Caco-2 (cell line): ENCODE measurements around the gene MORN5. TPM values are rescaled to one million over a fixed set of nuclear protein-coding genes. Genes with fewer than 3 reads are reported as not detected.

Experiments used
- BruUV-seq: library from RNA; stranded (reverse); fragments of 400-500 nt; replicated peaks from 2 replicates; lab custom pipeline; 2021; lab: Mats Ljungman, UMichigan
- CTCF ChIA-PET: fragments of 300-600 bp; sonication (Branson Sonifier 250); formaldehyde crosslinking; loops from one replicate; lab custom pipeline; 2022; ENCODE audit warnings: antibody characterized with exemption; lab: Charles Lee
- POLR2A ChIA-PET: fragments of 300-600 bp; sonication (Branson Sonifier 250); formaldehyde crosslinking; loops from one replicate; lab custom pipeline; 2022; ENCODE audit warnings: antibody characterized with exemption; lab: Charles Lee
- DNase-seq, 2 experiments: peaks; one replicate each; pipeline versions ENCODE4 v3.0.0 to v3.0.0-alpha.2; 2020 to 2022
- H3K27me3 ChIP-seq: replicated peaks from 2 replicates; pipeline ENCODE4 v1.6.0; 2011; ENCODE audit warnings: low read length; ENCODE audit not compliant: control insufficient read depth, insufficient read depth
- H3K36me3 ChIP-seq: 2 replicates; pipeline ENCODE4 v1.5.1; 2011; ENCODE audit warnings: low read length; ENCODE audit not compliant: control insufficient read depth, insufficient read depth
- H3K4me1 ChIP-seq: fragments of 250-450 bp; sonication (Bioruptor Pico); 2 replicates; pipeline ENCODE4 v1.5.1; 2020; ENCODE audit warnings: mild to moderate bottlenecking
- H3K4me3 ChIP-seq: 2 replicates; pipeline ENCODE4 v1.5.1; 2011; ENCODE audit warnings: low read depth, mild to moderate bottlenecking, control low read depth, low read length
- H3K9me3 ChIP-seq: fragments of 250-450 bp; sonication (Bioruptor Pico); 2 replicates; pipeline ENCODE4 v1.5.1; 2020; ENCODE audit warnings: mild to moderate bottlenecking, moderate library complexity
- H3K27ac Mint-ChIP-seq: one replicate; pipeline ENCODE4 v1.8.0; 2022; ENCODE audit warnings: mixed read lengths; ENCODE audit not compliant: unreplicated experiment
- H3K27me3 Mint-ChIP-seq: one replicate; pipeline ENCODE4 v1.8.0; 2022; ENCODE audit warnings: mixed read lengths; ENCODE audit not compliant: insufficient read depth, unreplicated experiment
- H3K36me3 Mint-ChIP-seq: one replicate; pipeline ENCODE4 v1.8.0; 2022; ENCODE audit warnings: mild to moderate bottlenecking, mixed read lengths; ENCODE audit not compliant: insufficient read depth, unreplicated experiment
- H3K4me1 Mint-ChIP-seq: one replicate; pipeline ENCODE4 v1.8.0; 2022; ENCODE audit warnings: low read depth, mixed read lengths; ENCODE audit not compliant: unreplicated experiment
- H3K4me3 Mint-ChIP-seq: one replicate; pipeline ENCODE4 v1.8.0; 2022; ENCODE audit warnings: mild to moderate bottlenecking, moderate library complexity, mixed read lengths; ENCODE audit not compliant: unreplicated experiment
- H3K9me3 Mint-ChIP-seq: one replicate; pipeline ENCODE4 v1.8.0; 2022; ENCODE audit warnings: mixed read lengths; ENCODE audit not compliant: unreplicated experiment
- intact Hi-C: fragments of 100-400 bp; cut with micrococcal nuclease; formaldehyde crosslinking; loops from one replicate; pipeline ENCODE4 v1.10.0; 2022; ENCODE audit not compliant: unreplicated experiment
- total RNA-seq: library from RNA; stranded (reverse); gene quantifications from 2 replicates; pipeline ENCODE4 v1.2.3, GENCODE V29; 2022
- TF ChIP-seq, protein P1 (sequence below), 2 experiments: fragments of 200-600 bp in 1 of 2; IDR thresholded peaks; 1 replicate in 1 of 2; 2 replicates in 1 of 2; pipeline versions ENCODE4 v1.5.1 to v1.8.0; 2011 to 2022; ENCODE audit warnings: antibody characterized with exemption in 1 of 2, control low read depth in 1 of 2, inconsistent platforms in 1 of 2, low read depth in 1 of 2, low read length in 1 of 2, mild to moderate bottlenecking in 1 of 2, moderate library complexity in 1 of 2; ENCODE audit not compliant: insufficient read depth in 1 of 2, severe bottlenecking in 1 of 2, unreplicated experiment in 1 of 2

Gene MORN5
- total RNA-seq, 1 experiment from 2014 or later = not detected

DNA sequence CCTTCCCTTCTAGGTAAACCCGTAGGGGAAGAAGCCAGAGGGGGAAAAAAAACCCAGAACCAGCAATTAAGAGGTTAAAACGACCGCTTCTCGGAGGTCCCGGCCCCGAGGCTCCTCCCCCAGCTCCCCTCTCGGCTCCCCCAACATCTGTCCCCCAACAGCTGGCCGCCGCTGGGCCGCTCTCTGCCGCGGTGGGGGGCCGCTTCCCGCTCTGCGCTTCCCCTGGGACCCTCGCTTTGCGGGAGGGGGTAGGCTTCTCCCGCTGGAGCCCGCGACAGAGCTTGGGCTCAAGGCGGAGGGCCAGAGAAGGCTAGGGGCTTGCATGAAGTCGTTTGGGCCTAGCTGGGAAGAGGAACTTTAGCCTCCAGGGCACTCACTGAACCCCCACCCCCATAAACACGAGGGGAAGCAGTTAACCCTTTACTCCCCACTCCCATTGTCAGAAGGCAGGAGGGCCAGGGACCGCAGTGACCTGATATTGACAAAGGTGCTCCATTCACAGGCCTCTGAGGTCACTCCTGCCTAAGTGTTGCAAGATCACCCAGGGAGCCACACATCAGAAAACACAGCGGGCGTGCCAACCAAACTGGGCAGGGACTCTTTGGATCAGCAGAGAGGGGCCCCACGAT, 61.6 kb downstream of the MORN5 start:
- no peaks in the 10 kb centered on the region for H3K9me3 Mint-ChIP-seq
- no peaks in the 10 kb centered on the region for H3K36me3 ChIP-seq
- intact Hi-C loops = no loop called here
- H3K9me3 ChIP-seq = no peaks in the 10 kb centered on the region
- POLR2A ChIA-PET = no interaction called here
- no peaks in the 10 kb centered on the region for H3K4me1 ChIP-seq
- TF ChIP-seq, protein P1, sequence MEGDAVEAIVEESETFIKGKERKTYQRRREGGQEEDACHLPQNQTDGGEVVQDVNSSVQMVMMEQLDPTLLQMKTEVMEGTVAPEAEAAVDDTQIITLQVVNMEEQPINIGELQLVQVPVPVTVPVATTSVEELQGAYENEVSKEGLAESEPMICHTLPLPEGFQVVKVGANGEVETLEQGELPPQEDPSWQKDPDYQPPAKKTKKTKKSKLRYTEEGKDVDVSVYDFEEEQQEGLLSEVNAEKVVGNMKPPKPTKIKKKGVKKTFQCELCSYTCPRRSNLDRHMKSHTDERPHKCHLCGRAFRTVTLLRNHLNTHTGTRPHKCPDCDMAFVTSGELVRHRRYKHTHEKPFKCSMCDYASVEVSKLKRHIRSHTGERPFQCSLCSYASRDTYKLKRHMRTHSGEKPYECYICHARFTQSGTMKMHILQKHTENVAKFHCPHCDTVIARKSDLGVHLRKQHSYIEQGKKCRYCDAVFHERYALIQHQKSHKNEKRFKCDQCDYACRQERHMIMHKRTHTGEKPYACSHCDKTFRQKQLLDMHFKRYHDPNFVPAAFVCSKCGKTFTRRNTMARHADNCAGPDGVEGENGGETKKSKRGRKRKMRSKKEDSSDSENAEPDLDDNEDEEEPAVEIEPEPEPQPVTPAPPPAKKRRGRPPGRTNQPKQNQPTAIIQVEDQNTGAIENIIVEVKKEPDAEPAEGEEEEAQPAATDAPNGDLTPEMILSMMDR (IDR thresholded peaks at IDR 0.05; ENCODE audit: insufficient read depth in 1 of 2, low read depth in 1 of 2, low read length in 1 of 2, severe bottlenecking in 1 of 2, unreplicated experiment in 1 of 2) = no peak
- H3K4me1 Mint-ChIP-seq = no peaks in the 10 kb centered on the region
- BruUV-seq = no TSS peak
- H3K27ac Mint-ChIP-seq = no peak overlapping the region
- H3K27me3 ChIP-seq = no peaks in the 10 kb centered on the region
- DNase-seq = no peak
- no peaks in the 10 kb centered on the region for H3K36me3 Mint-ChIP-seq
- H3K4me3 Mint-ChIP-seq = no peak overlapping the region
- H3K4me3 ChIP-seq = no peak overlapping the region
- H3K27me3 Mint-ChIP-seq = peaks cover under 1% of the 10 kb centered on the region
- CTCF ChIA-PET = no interaction called here

DNA sequence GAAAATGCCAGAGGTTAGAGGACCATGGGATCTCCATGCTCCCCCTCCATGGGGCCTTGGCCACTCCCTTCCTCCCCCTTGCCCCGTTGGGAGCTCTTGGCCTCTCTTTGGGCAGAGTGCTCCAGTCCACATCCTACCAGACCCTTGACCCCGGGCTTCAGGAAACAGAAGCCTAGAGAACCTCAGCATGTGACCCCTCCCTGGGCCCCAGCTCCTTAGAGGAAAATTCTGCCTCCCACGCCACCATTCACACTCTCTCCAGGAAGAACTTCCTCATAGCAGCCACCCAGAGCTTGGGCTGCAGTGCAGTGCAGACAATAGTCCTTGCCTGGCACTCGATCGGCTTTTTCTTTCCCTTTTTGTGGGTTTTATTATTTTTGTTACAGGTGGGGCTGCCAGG, 63.1 kb downstream of the MORN5 start:
- Histone ChIP-seq H3K4me1 (no peaks in the 10 kb centered on the region), H3K9me3 (no peaks in the 10 kb centered on the region), H3K4me3 (no peak overlapping the region), H3K36me3 (no peaks in the 10 kb centered on the region), H3K27me3 (no peaks in the 10 kb centered on the region)
- no TSS peak for BruUV-seq
- ChIA-PET CTCF (interaction anchor here (0.5 to 1.1 kb wide), 2 partner anchors 70 to 128 kb away, joined by 3 read pairs; no protein-coding TSS in a partner anchor), POLR2A (no interaction called here)
- no peak overlapping the region for H3K4me3 Mint-ChIP-seq
- H3K9me3 Mint-ChIP-seq = no peaks in the 10 kb centered on the region
- H3K4me1 Mint-ChIP-seq = no peaks in the 10 kb centered on the region
- H3K27ac Mint-ChIP-seq = no peak overlapping the region
- TF ChIP-seq, protein P1 (IDR thresholded peaks at IDR 0.05; ENCODE audit: insufficient read depth in 1 of 2, low read depth in 1 of 2, low read length in 1 of 2, severe bottlenecking in 1 of 2, unreplicated experiment in 1 of 2) = no peak
- DNase-seq = no peak
- peaks cover 5% of the 10 kb centered on the region for H3K27me3 Mint-ChIP-seq
- intact Hi-C loops = no loop called here
- no peaks in the 10 kb centered on the region for H3K36me3 Mint-ChIP-seq

DNA sequence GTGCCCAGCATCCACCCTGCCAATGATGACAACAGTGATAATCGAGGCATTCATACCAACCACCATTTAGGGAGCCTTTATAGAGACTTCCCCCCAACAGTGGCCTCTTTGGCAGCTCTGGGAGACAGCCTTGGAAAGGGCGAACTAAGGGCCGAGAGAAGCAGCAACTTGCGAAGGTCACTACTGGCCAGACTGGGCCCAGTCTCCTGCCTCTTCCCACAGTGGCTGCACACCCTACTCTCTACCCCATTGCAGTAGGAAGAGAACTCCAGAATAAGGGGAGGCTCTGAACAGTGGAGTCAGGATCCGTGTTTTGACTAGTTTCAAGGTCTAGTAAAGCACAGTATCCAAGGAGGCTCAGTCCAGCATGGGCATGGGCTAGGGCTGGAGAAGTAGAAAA, 63.7 kb downstream of the MORN5 start:
- BruUV-seq = no TSS peak
- CTCF ChIA-PET = interaction anchor here (1.1 kb wide), 1 partner anchor 127 kb away, joined by 3 read pairs; no protein-coding TSS in a partner anchor
- Mint-ChIP-seq H3K36me3 (no peaks in the 10 kb centered on the region), H3K4me3 (no peak overlapping the region), H3K9me3 (no peaks in the 10 kb centered on the region), H3K4me1 (no peaks in the 10 kb centered on the region), H3K27me3 (peaks cover 5% of the 10 kb centered on the region), H3K27ac (no peak overlapping the region)
- POLR2A ChIA-PET = no interaction called here
- Histone ChIP-seq H3K36me3 (no peaks in the 10 kb centered on the region), H3K4me3 (no peak overlapping the region), H3K4me1 (no peaks in the 10 kb centered on the region), H3K9me3 (no peaks in the 10 kb centered on the region), H3K27me3 (no peaks in the 10 kb centered on the region)
- intact Hi-C loops = no loop called here
- no peak for DNase-seq
- TF ChIP-seq, protein P1 (IDR thresholded peaks at IDR 0.05; ENCODE audit: insufficient read depth in 1 of 2, low read depth in 1 of 2, low read length in 1 of 2, severe bottlenecking in 1 of 2, unreplicated experiment in 1 of 2) = no peak
